Hepatocyte (in vitro differentiated cells): Measurements from ENCODE around the gene ETF1. TPM values are rescaled to one million over a fixed set of nuclear protein-coding genes. Genes with fewer than 3 reads are reported as not detected.
"Not testable (repeated sequence)": the region's sequence is repeated elsewhere in the genome, so short reads cannot be mapped to it uniquely, and the experiment has no call there.

Experiments
- DNase-seq: peaks from one replicate; pipeline ENCODE4 v3.0.0-alpha.2; 2016; ENCODE audit warnings: low spot score
- H2AFZ ChIP-seq: fragments of 200-600 bp; sonication (generic); 2 replicates; pipeline ENCODE4 v1.6.0; 2016; ENCODE audit warnings: antibody characterized with exemption, mild to moderate bottlenecking
- H3K27ac ChIP-seq: fragments of 200-600 bp; sonication (generic); 2 replicates; pipeline ENCODE4 v1.5.1; 2016; ENCODE audit warnings: mild to moderate bottlenecking
- H3K27me3 ChIP-seq: fragments of 200-600 bp; sonication (generic); 2 replicates; pipeline ENCODE4 v1.6.1; 2016
- H3K36me3 ChIP-seq: fragments of 200-600 bp; sonication (generic); replicated peaks from 2 replicates; pipeline ENCODE4 v1.5.1; 2016; ENCODE audit warnings: low read depth; ENCODE audit not compliant: insufficient read depth
- H3K4me1 ChIP-seq: fragments of 200-600 bp; sonication (generic); 2 replicates; pipeline ENCODE4 v1.5.1; 2016; ENCODE audit warnings: mild to moderate bottlenecking, moderate library complexity; ENCODE audit not compliant: insufficient read depth
- H3K4me2 ChIP-seq: fragments of 200-600 bp; sonication (generic); 2 replicates; pipeline ENCODE4 v1.6.0; 2016
- H3K4me3 ChIP-seq: fragments of 200-600 bp; sonication (generic); 2 replicates; pipeline ENCODE4 v1.5.1; 2016; ENCODE audit warnings: mild to moderate bottlenecking
- H3K79me2 ChIP-seq: fragments of 200-600 bp; sonication (generic); 2 replicates; pipeline ENCODE4 v1.6.0; 2017; ENCODE audit warnings: mild to moderate bottlenecking
- H3K9me2 ChIP-seq: fragments of 200-600 bp; sonication (generic); replicated peaks from 2 replicates; pipeline ENCODE4 v1.6.0; 2017; ENCODE audit warnings: mild to moderate bottlenecking; ENCODE audit not compliant: insufficient read depth
- H3K9me3 ChIP-seq: fragments of 200-600 bp; sonication (generic); 2 replicates; pipeline ENCODE4 v1.5.1; 2016; ENCODE audit warnings: low read depth, mild to moderate bottlenecking
- H4K20me1 ChIP-seq: fragments of 200-600 bp; sonication (generic); 2 replicates; pipeline ENCODE4 v1.6.0; 2016; ENCODE audit warnings: mild to moderate bottlenecking; ENCODE audit not compliant: insufficient read depth, poor library complexity, severe bottlenecking
- CTCF ChIP-seq: fragments of 200-600 bp; sonication (generic); IDR thresholded peaks from 2 replicates; pipeline ENCODE4 v1.5.1; 2016; ENCODE audit warnings: antibody characterized with exemption, mild to moderate bottlenecking; ENCODE audit not compliant: poor library complexity
- EZH2 ChIP-seq: fragments of 200-600 bp; sonication (generic); IDR thresholded peaks from 2 replicates; pipeline ENCODE4 v1.6.1; 2016; ENCODE audit warnings: antibody characterized with exemption, mild to moderate bottlenecking, borderline replicate concordance
- EZH2phosphoT487 ChIP-seq: fragments of 200-600 bp; sonication (generic); IDR thresholded peaks from one replicate; pipeline ENCODE4 v1.6.1; 2018; ENCODE audit warnings: antibody characterized with exemption, mild to moderate bottlenecking, low read depth, moderate library complexity; ENCODE audit not compliant: unreplicated experiment, severe bottlenecking
- WGBS: methylation state at CpG from one replicate; pipeline ENCODE4 v1.1.6; 2016; ENCODE audit warnings: low lambda C conversion rate; ENCODE audit errors: missing lambda C conversion rate; 5-methylcytosine and 5-hydroxymethylcytosine counted together
- polyA plus RNA-seq: library from polyadenylated mRNA; unstranded; fragments of >200 nt; fragmentation: Nextera tagmentation; extraction: Ambion mirVana; gene quantifications from 2 replicates; pipeline ENCODE4 v1.2.1, GENCODE V29; 2016
- total RNA-seq: library from RNA; depleted of rRNA; stranded (reverse); fragments of >200 nt; gene quantifications from 2 replicates; pipeline ENCODE4 v1.2.3, GENCODE V29; 2014

Gene ETF1
- total and polyA plus RNA-seq, 2 experiments from 2014 or later, result 42.6 to 93.3 TPM

- no peaks in the 10 kb centered on the region for H3K27me3 ChIP-seq
- H3K9me3 ChIP-seq, result no peaks in the 10 kb centered on the region
- no peak overlapping the region for H3K27ac ChIP-seq
- WGBS, result 89% methylated on average over 3 of the region's 4 CpGs
- TF ChIP-seq EZH2phosphoT487 (no peak), CTCF (no peak), EZH2 (no peak)
- H3K36me3 ChIP-seq, result no peaks in the 10 kb centered on the region
- no peak overlapping the region for H3K4me3 ChIP-seq
- H3K9me2 ChIP-seq, result no peaks in the 10 kb centered on the region
- H2AFZ ChIP-seq, result no peak overlapping the region
- H3K4me2 ChIP-seq, result no peak overlapping the region
- no peaks in the 10 kb centered on the region for H3K79me2 ChIP-seq
- H4K20me1 ChIP-seq, result no peaks in the 10 kb centered on the region
- no peaks in the 10 kb centered on the region for H3K4me1 ChIP-seq
- no peak for DNase-seq
Observed at GRCh38 chr5:138482638-138483037, 60.4 kb downstream of the ETF1 start.

GRCh38 chr5:138476918-138477317 is 66.1 kb downstream of the ETF1 start:
- no peak overlapping the region for H3K4me3 ChIP-seq
- H4K20me1 ChIP-seq, result no peaks in the 10 kb centered on the region
- DNase-seq, result no peak
- no peak for TF ChIP-seq CTCF
- no peak for TF ChIP-seq EZH2
- TF ChIP-seq EZH2phosphoT487, result no peak
- no peaks in the 10 kb centered on the region for H3K36me3 ChIP-seq
- H3K27ac ChIP-seq, result no peak overlapping the region
- no peaks in the 10 kb centered on the region for H3K4me1 ChIP-seq
- H3K79me2 ChIP-seq, result no peaks in the 10 kb centered on the region
- H3K27me3 ChIP-seq, result no peaks in the 10 kb centered on the region
- H3K4me2 ChIP-seq, result no peak overlapping the region
- 74% methylated on average over 7 of the region's 7 CpGs for WGBS
- no peak overlapping the region for H2AFZ ChIP-seq
- no peaks in the 10 kb centered on the region for H3K9me3 ChIP-seq
- no peaks in the 10 kb centered on the region for H3K9me2 ChIP-seq

GRCh38 chr5:138473151-138473550 is 69.9 kb downstream of the ETF1 start:
- not testable (repeated sequence) for H3K79me2 ChIP-seq, H2AFZ ChIP-seq, H3K36me3 ChIP-seq, H3K9me2 ChIP-seq, H3K4me2 ChIP-seq, H3K4me1 ChIP-seq, H3K9me3 ChIP-seq, H3K27me3 ChIP-seq, DNase-seq, H4K20me1 ChIP-seq, H3K4me3 ChIP-seq, H3K27ac ChIP-seq
- 93% methylated on average over 5 of the region's 5 CpGs for whole genome bisulfite sequencing

- no peak overlapping the region for H2AFZ ChIP-seq
- WGBS, result 41% methylated on average over 6 of the region's 6 CpGs
- H3K27me3 ChIP-seq, result no peaks in the 10 kb centered on the region
- H3K9me3 ChIP-seq, result no peaks in the 10 kb centered on the region
- H4K20me1 ChIP-seq, result peaks cover 6% of the 10 kb centered on the region
- H3K4me1 ChIP-seq, result no peaks in the 10 kb centered on the region
- no peak for DNase-seq
- H3K9me2 ChIP-seq, result no peaks in the 10 kb centered on the region
- H3K27ac ChIP-seq, result no peak overlapping the region
- H3K36me3 ChIP-seq, result no peaks in the 10 kb centered on the region
- TF ChIP-seq CTCF, result no peak
- no peak for TF ChIP-seq EZH2
- TF ChIP-seq EZH2phosphoT487, result no peak
- no peaks in the 10 kb centered on the region for H3K79me2 ChIP-seq
- peak overlapping the region; percentile 13 for H3K4me2 ChIP-seq
- no peak overlapping the region for H3K4me3 ChIP-seq
Observed at GRCh38 chr5:138472353-138472752, 70.7 kb downstream of the ETF1 start.
